Endothelial cell of umbilical vein (primary cell): ENCODE results near the gene LPP. TPM values are rescaled to one million over a fixed set of nuclear protein-coding genes. Genes with fewer than 3 reads are reported as not detected.

ENCODE experiments used
- BruUV-seq: library from RNA; stranded (reverse); fragments of 400-500 nt; replicated peaks from 2 replicates; lab custom pipeline; 2021; lab: Mats Ljungman, UMichigan
- CTCF ChIA-PET: fragments of 300-600, 350-600 bp; sonication (Branson Sonifier 250); formaldehyde crosslinking; loops from one replicate; lab custom pipeline; 2021; ENCODE audit warnings: antibody characterized with exemption, inconsistent platforms; lab: Charles Lee
- POLR2A ChIA-PET: fragments of 300-600, 350-600 bp; sonication (Branson Sonifier 250); formaldehyde crosslinking; loops from one replicate; lab custom pipeline; 2021; ENCODE audit warnings: antibody characterized with exemption, inconsistent platforms; lab: Charles Lee
- DNase-seq: peaks from one replicate; pipeline ENCODE4 v3.0.0-alpha.2; 2011; ENCODE audit warnings: low read depth, low spot score
- FAIRE-seq: peaks from 2 replicates; lab custom pipeline; 2011; peaks lifted over from hg19 to GRCh38; lab: Jason Lieb, UNC
- H2AFZ ChIP-seq: 2 replicates; pipeline ENCODE4 v1.6.0; 2012; ENCODE audit warnings: low read depth, low read length, control low read depth, inconsistent platforms
- H3K27ac ChIP-seq: 2 replicates; pipeline ENCODE4 v1.5.1; 2011; ENCODE audit warnings: low read depth, mild to moderate bottlenecking, control low read depth, low read length, moderate library complexity; ENCODE audit not compliant: insufficient read depth
- H3K27me3 ChIP-seq, 2 experiments: 2 replicates each; pipeline versions ENCODE4 v1.6.0 to v1.6.1; 2011; ENCODE audit warnings: low read length in 2 of 2, mixed read lengths in 1 of 2; ENCODE audit not compliant: control insufficient read depth in 2 of 2, insufficient read depth in 2 of 2
- H3K36me3 ChIP-seq, 2 experiments: 2 replicates in 1 of 2; 3 replicates in 1 of 2; pipeline ENCODE4 v1.5.1; 2011; ENCODE audit warnings: low read length in 2 of 2, mild to moderate bottlenecking in 1 of 2, moderate library complexity in 1 of 2; ENCODE audit not compliant: control insufficient read depth in 2 of 2, insufficient read depth in 2 of 2; ENCODE audit errors: extremely low read depth in 1 of 2
- H3K4me1 ChIP-seq: 3 replicates; pipeline ENCODE4 v1.5.1; 2011; ENCODE audit warnings: mild to moderate bottlenecking, low read length; ENCODE audit not compliant: control insufficient read depth, insufficient read depth; ENCODE audit errors: extremely low read depth
- H3K4me2 ChIP-seq: 2 replicates; pipeline ENCODE4 v1.6.1; 2011; ENCODE audit warnings: low read length, control low read depth, mixed read lengths; ENCODE audit not compliant: insufficient read depth
- H3K4me3 ChIP-seq, 3 experiments: fragments of 200-600 bp in 1 of 3; sonication (generic), shearing (Covaris generic) in 1 of 3; replicated peaks in 1 of 3; 2 replicates each; pipeline ENCODE4 v1.5.1; 2011 to 2016; ENCODE audit warnings: control low read depth in 3 of 3, low read length in 3 of 3, mild to moderate bottlenecking in 2 of 3, inconsistent platforms in 1 of 3, low read depth in 1 of 3, moderate library complexity in 1 of 3; ENCODE audit not compliant: insufficient read depth in 1 of 3
- H3K79me2 ChIP-seq: 2 replicates; pipeline ENCODE4 v1.6.0; 2012; ENCODE audit warnings: low read length, inconsistent platforms; ENCODE audit not compliant: control insufficient read depth, insufficient read depth
- H3K9ac ChIP-seq: replicated peaks from 2 replicates; pipeline ENCODE3; 2011; ENCODE audit warnings: low read length, control low read depth; ENCODE audit not compliant: insufficient read depth; ENCODE audit errors: extremely low read depth
- H3K9me1 ChIP-seq: replicated peaks from 3 replicates; pipeline ENCODE4 v1.6.0; 2011; ENCODE audit warnings: mild to moderate bottlenecking, low read length; ENCODE audit not compliant: control insufficient read depth, insufficient read depth; ENCODE audit errors: extremely low read depth
- H3K9me3 ChIP-seq: replicated peaks from 2 replicates; pipeline ENCODE4 v1.5.1; 2012; ENCODE audit warnings: low read length, inconsistent platforms; ENCODE audit not compliant: control insufficient read depth, insufficient read depth
- H4K20me1 ChIP-seq: replicated peaks from 2 replicates; pipeline ENCODE3; 2011; ENCODE audit warnings: mild to moderate bottlenecking, low read length; ENCODE audit not compliant: control insufficient read depth, insufficient read depth; ENCODE audit errors: extremely low read depth
- EZH2 ChIP-seq: IDR thresholded peaks from 2 replicates; pipeline ENCODE4 v1.6.1; 2012; ENCODE audit warnings: borderline replicate concordance, low read depth, mild to moderate bottlenecking, moderate library complexity, low read length, inconsistent platforms; ENCODE audit not compliant: severe bottlenecking
- FOS ChIP-seq: IDR thresholded peaks from 2 replicates; pipeline ENCODE4 v1.6.1; 2011; ENCODE audit warnings: mild to moderate bottlenecking, low read length, moderate library complexity, borderline replicate concordance; ENCODE audit not compliant: insufficient read depth
- GATA2 ChIP-seq: IDR thresholded peaks from 2 replicates; pipeline ENCODE4 v1.7.0; 2011; ENCODE audit warnings: low read depth, mild to moderate bottlenecking, moderate library complexity, mixed read lengths, low read length; ENCODE audit not compliant: insufficient read length, insufficient read depth
- JUN ChIP-seq: IDR thresholded peaks from 2 replicates; pipeline ENCODE4 v1.6.1; 2011; ENCODE audit warnings: borderline replicate concordance, low read depth; ENCODE audit not compliant: insufficient read length, insufficient read depth
- MYC ChIP-seq: IDR thresholded peaks from one replicate; pipeline ENCODE4 v1.6.1; 2011; ENCODE audit warnings: mild to moderate bottlenecking, low read depth, low read length
- POLR2A ChIP-seq: IDR thresholded peaks from 2 replicates; pipeline ENCODE4 v1.6.1; 2012; ENCODE audit warnings: low read depth, mild to moderate bottlenecking, control low read depth, low read length
- POLR2AphosphoS5 ChIP-seq: IDR thresholded peaks from 2 replicates; pipeline ENCODE4 v1.6.1; 2012; ENCODE audit warnings: low read depth, mild to moderate bottlenecking, control low read depth, low read length, moderate library complexity; ENCODE audit not compliant: insufficient read depth
- dilution Hi-C: fragments of 300-500 bp; cut with MboI; formaldehyde crosslinking; loops from one replicate; pipeline ENCODE4 v1.15.0; 2019; ENCODE audit warnings: low sequenced_read_pairs; ENCODE audit not compliant: extremely low pct_ligation_motif_present
- intact Hi-C: fragments of 100-400 bp; cut with micrococcal nuclease; formaldehyde crosslinking; loops from one replicate; pipeline ENCODE4 v1.10.0; 2022
- polyA plus RNA-seq, 4 experiments: library from polyadenylated mRNA; depleted of rRNA in 3 of 4; stranded (reverse) in 3 of 4; unstranded in 1 of 4; fragments of >200 nt; gene quantifications; 2 replicates each; pipeline versions ENCODE4 v1.2.1 to v1.2.3, GENCODE V29; 2011 to 2012; ENCODE audit warnings: missing spikeins in 1 of 4
- total RNA-seq: library from RNA; stranded (reverse); gene quantifications from 2 replicates; pipeline ENCODE4 v1.2.3, GENCODE V29; 2021
- TF ChIP-seq, protein P1 (sequence below): IDR thresholded peaks from 2 replicates; pipeline ENCODE4 v1.6.1; 2011; ENCODE audit not compliant: insufficient read depth, insufficient read length
- TF ChIP-seq, protein P2 (sequence below), 2 donors: IDR thresholded peaks; 1 replicate in 1 of 2; 2 replicates in 1 of 2; pipeline ENCODE4 v1.5.1; 2011; ENCODE audit warnings: low read length in 2 of 2, mild to moderate bottlenecking in 2 of 2, moderate library complexity in 2 of 2, control low read depth in 1 of 2, inconsistent platforms in 1 of 2, low read depth in 1 of 2; ENCODE audit not compliant: insufficient read depth in 1 of 2; ENCODE audit errors: extremely low read depth in 1 of 2

Gene LPP
- total and polyA plus RNA-seq, 2 donors (not counting 3 experiments of a cell fraction or from before 2014, with no cell fraction given), result 16.9 to 153 TPM

DNA sequence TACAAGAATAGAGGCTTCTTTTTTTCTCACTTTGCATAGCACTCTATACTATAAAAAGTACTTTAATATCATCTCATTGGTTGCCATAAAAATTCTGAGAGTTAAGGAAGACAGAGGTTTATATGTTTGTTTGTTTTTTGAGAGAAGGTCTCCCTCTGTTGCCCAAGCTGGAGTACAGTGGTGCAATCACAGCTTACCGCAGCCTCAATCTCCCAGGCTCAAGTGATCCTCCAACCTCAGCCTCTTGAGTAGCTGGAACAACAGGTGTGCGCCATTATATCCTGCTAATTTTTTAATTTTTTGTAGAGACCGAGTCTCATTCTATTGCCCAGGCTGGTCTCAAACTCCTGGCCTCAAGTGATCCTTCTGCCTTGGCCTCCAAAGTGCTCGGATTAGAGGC lies 250.2 kb downstream of the LPP start:
- Histone ChIP-seq H4K20me1 (no peaks in the 10 kb centered on the region), H3K36me3 (peaks cover 0 to 7% of the 10 kb centered on the region in 2 experiments), H3K27ac (no peak overlapping the region), H3K79me2 (no peaks in the 10 kb centered on the region), H3K4me1 (no peaks in the 10 kb centered on the region), H3K9ac (no peak overlapping the region), H3K4me2 (no peak overlapping the region), H2AFZ (no peak overlapping the region), H3K9me3 (no peaks in the 10 kb centered on the region), H3K9me1 (peaks cover 3% of the 10 kb centered on the region), H3K27me3 (no peaks in the 10 kb centered on the region), H3K4me3 (no peak overlapping the region)
- FAIRE-seq (no peak), DNase-seq (no peak)
- TF ChIP-seq GATA2 (no peak), FOS (no peak), POLR2A (no peak), EZH2 (no peak)
- intact Hi-C loops (no loop called here), dilution Hi-C loops (no loop called here)
- no TSS peak for BruUV-seq
- ChIA-PET CTCF (no interaction called here), POLR2A (no interaction called here)

DNA sequence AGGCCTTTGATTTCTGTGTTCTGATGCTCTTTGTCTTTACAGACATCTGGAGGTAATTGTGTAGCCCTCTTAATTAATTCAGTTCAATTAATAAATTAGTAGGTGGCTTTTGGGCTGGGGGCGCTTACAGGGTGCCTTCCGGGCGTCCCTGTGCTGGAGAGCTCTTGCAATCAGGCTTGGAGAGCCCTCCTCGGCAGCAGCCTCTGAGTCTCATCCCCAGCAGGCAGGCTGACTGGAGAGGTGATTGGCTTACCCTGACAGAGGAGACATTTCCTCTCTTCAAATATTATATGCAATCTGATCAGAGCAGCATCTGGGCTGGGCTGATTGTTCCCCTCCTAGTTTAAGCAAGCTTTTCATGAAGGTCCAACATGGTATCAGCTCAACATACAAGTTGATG lies 250.7 kb downstream of the LPP start:
- dilution Hi-C loops, result no loop called here
- ChIA-PET POLR2A (no interaction called here), CTCF (interaction anchor here (1.0 kb wide), 1 partner anchor 664 kb away, joined by 3 read pairs; no protein-coding TSS in a partner anchor)
- H3K4me2 ChIP-seq, result no peak overlapping the region
- no peaks in the 10 kb centered on the region for H3K4me1 ChIP-seq
- no peak overlapping the region for H3K9ac ChIP-seq
- H2AFZ ChIP-seq, result no peak overlapping the region
- no peak for DNase-seq
- H3K4me3 ChIP-seq, result no peak overlapping the region
- peaks cover 3% of the 10 kb centered on the region for H3K9me1 ChIP-seq
- H4K20me1 ChIP-seq, result no peaks in the 10 kb centered on the region
- FAIRE-seq, result no peak
- H3K36me3 ChIP-seq, result peaks cover 0 to 7% of the 10 kb centered on the region in 2 experiments
- intact Hi-C loops, result no loop called here
- no peaks in the 10 kb centered on the region for H3K79me2 ChIP-seq
- H3K27me3 ChIP-seq, result no peaks in the 10 kb centered on the region
- no peak overlapping the region for H3K27ac ChIP-seq
- H3K9me3 ChIP-seq, result no peaks in the 10 kb centered on the region
- BruUV-seq, result no TSS peak
- TF ChIP-seq POLR2AphosphoS5 (no peak), FOS (no peak), EZH2 (no peak), JUN (no peak), POLR2A (no peak), MYC (no peak), GATA2 (no peak)
- TF ChIP-seq, protein P1, sequence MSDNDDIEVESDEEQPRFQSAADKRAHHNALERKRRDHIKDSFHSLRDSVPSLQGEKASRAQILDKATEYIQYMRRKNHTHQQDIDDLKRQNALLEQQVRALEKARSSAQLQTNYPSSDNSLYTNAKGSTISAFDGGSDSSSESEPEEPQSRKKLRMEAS, result no peak
- TF ChIP-seq, protein P2, sequence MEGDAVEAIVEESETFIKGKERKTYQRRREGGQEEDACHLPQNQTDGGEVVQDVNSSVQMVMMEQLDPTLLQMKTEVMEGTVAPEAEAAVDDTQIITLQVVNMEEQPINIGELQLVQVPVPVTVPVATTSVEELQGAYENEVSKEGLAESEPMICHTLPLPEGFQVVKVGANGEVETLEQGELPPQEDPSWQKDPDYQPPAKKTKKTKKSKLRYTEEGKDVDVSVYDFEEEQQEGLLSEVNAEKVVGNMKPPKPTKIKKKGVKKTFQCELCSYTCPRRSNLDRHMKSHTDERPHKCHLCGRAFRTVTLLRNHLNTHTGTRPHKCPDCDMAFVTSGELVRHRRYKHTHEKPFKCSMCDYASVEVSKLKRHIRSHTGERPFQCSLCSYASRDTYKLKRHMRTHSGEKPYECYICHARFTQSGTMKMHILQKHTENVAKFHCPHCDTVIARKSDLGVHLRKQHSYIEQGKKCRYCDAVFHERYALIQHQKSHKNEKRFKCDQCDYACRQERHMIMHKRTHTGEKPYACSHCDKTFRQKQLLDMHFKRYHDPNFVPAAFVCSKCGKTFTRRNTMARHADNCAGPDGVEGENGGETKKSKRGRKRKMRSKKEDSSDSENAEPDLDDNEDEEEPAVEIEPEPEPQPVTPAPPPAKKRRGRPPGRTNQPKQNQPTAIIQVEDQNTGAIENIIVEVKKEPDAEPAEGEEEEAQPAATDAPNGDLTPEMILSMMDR (IDR thresholded peaks at IDR 0.05; ENCODE audit: extremely low read depth in 1 of 2, insufficient read depth in 1 of 2, low read depth in 1 of 2, low read length in 2 of 2), result no peak
